GM10266 (cell line): ENCODE data around the gene MAMLD1.

Experiments
- DNase-seq: peaks from one replicate; pipeline ENCODE4 v3.0.0; 2012; ENCODE audit errors: extremely low spot score
- TF ChIP-seq, protein P1 (sequence below): IDR thresholded peaks from 2 replicates; pipeline ENCODE4 v1.5.1; 2012; ENCODE audit warnings: mild to moderate bottlenecking, low read depth; ENCODE audit not compliant: control insufficient read depth, insufficient read depth; ENCODE audit errors: missing control alignments

Gene MAMLD1

DNA sequence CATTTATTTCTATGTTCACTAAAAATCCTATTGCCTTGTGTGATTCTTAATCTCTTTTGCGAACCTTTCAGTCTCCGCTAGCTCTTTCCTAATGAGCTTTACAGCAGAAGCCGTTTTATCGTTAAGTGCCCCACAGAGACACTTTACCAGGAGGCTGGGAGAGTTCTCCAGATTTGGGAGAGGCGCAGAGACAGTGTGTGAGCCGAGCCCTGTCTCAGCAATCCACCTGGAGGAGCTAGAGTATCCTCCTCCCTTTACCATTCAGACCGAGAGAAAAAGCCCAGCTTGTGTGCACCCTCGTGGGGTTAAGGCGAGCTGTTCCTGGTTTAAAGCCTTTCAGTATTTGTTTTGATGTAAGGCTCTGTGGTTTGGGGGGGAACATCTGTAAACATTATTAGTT lies 150.4 kb downstream of the MAMLD1 start:
- no peak for DNase-seq
- TF ChIP-seq, protein P1, sequence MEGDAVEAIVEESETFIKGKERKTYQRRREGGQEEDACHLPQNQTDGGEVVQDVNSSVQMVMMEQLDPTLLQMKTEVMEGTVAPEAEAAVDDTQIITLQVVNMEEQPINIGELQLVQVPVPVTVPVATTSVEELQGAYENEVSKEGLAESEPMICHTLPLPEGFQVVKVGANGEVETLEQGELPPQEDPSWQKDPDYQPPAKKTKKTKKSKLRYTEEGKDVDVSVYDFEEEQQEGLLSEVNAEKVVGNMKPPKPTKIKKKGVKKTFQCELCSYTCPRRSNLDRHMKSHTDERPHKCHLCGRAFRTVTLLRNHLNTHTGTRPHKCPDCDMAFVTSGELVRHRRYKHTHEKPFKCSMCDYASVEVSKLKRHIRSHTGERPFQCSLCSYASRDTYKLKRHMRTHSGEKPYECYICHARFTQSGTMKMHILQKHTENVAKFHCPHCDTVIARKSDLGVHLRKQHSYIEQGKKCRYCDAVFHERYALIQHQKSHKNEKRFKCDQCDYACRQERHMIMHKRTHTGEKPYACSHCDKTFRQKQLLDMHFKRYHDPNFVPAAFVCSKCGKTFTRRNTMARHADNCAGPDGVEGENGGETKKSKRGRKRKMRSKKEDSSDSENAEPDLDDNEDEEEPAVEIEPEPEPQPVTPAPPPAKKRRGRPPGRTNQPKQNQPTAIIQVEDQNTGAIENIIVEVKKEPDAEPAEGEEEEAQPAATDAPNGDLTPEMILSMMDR = no peak

GRCh38 chrX:150514462-150514861 lies 151.3 kb downstream of the MAMLD1 start:
- no peak for DNase-seq
- TF ChIP-seq, protein P1 = no peak

DNA sequence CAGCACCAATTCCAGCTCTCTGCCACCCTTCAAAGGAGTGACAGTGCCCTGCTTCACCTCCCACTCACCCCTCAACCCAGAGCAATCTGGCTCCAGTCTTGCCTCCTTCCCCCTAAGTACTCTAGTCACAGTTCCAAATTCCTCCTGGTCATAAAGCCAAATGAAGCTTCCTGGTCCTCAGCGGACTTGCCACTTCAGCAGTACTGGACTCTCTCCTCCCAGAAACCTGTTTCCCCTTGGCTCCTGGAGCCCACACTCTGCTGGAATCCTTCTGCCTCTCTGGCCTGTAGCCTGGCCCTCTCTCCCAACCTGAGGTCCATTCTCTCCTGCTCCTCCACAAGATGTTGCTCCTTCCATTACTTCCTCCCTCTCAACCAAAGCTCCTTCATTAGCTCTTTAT lies 152.7 kb downstream of the MAMLD1 start:
- TF ChIP-seq, protein P1 = no peak
- no peak for DNase-seq

DNA sequence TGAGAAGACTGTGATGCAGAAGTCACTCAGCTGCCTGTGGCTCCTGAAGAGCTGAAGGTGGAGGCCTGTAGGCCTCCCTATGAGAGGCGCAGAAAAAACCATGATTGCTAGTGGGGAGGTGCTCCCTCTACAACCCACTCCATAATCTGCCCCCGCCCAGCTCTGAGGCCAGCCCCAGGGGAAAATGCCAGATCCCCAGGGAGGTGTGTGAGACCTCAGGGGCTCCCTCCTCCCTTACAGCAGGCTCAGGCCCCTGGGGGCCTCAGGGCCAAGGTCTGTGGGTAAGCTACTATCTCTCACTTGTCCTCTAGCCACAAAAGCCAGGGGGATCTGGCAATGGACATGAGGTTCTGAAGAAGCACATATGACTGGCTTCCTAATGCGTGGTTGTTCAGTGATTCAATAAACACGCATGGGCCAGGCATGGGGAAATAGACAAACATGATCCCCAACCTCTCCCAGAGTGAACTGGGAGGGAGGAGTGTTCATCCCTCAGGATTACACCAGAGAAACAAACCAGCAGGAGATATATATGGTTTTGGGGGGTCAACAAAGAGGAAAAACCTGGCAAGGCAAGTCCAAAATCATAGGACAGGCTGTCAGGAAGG lies 154.3 kb downstream of the MAMLD1 start:
- TF ChIP-seq, protein P1 = no peak
- DNase-seq = no peak

DNA sequence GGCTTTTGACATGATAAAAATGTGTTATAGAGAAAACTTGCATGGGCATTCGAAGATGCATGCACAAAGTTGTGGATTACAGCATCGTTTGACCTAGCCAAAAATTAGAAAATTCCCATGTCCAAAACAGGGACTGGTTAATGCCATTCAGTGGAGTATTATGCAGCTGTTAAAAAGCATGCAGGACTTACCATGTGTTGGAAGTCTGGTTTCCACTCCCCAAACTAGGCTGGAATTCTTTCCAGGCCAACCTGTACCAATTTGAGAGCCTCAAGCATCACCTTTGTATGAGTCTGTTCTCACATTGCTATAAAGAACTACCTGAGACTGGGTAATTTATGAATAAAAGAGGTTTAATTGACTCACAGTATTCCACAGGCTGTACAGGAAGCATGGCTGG lies 159.4 kb downstream of the MAMLD1 start:
- TF ChIP-seq, protein P1 = no peak
- no peak for DNase-seq

GRCh38 chrX:150525061-150525919 lies 162.2 kb downstream of the MAMLD1 start:
- DNase-seq = no peak

More at GRCh38 chrX:150525061-150525919, 162.2 kb downstream of the MAMLD1 start:
- TF ChIP-seq, protein P1 = no peak
